IPS-20b (cell line): Measurements from ENCODE around the gene TOX4.

Experiments
- H3K27ac ChIP-seq: one replicate; pipeline ENCODE4 v1.5.1; 2013; ENCODE audit warnings: low read length
- H3K27me3 ChIP-seq: 2 replicates; pipeline ENCODE4 v1.6.1; 2013; ENCODE audit warnings: mild to moderate bottlenecking, low read length, inconsistent platforms; ENCODE audit not compliant: insufficient read depth
- H3K36me3 ChIP-seq: 2 replicates; pipeline ENCODE4 v1.6.1; 2013; ENCODE audit warnings: low read depth, mild to moderate bottlenecking, inconsistent platforms, low read length, moderate library complexity; ENCODE audit not compliant: insufficient read depth
- H3K4me1 ChIP-seq: 2 replicates; pipeline ENCODE4 v1.6.1; 2013; ENCODE audit warnings: mild to moderate bottlenecking, control low read depth, inconsistent platforms, low read length, moderate library complexity; ENCODE audit not compliant: insufficient read depth
- H3K4me3 ChIP-seq: 2 replicates; pipeline ENCODE4 v1.5.1; 2013; ENCODE audit warnings: mild to moderate bottlenecking, low read length, inconsistent platforms
- H3K9ac ChIP-seq: 2 replicates; pipeline ENCODE4 v1.6.1; 2013; ENCODE audit warnings: low read depth, mild to moderate bottlenecking, inconsistent platforms, low read length, moderate library complexity
- H3K9me3 ChIP-seq: 2 replicates; pipeline ENCODE4 v1.6.1; 2013; ENCODE audit warnings: mild to moderate bottlenecking, low read depth, low read length, inconsistent platforms; ENCODE audit not compliant: insufficient read depth

Gene TOX4

GRCh38 chr14:21525571-21525961 is 48.6 kb downstream of the TOX4 start:
- Histone ChIP-seq H3K36me3 (peaks cover 70% of the 10 kb centered on the region), H3K27ac (peak overlapping the region; percentile 95)

GRCh38 chr14:21525962-21526671 is 49.1 kb downstream of the TOX4 start, which contains the start of gene SALL2:
TSS of gene SALL2 (minus strand) at chr14:21526346. CDS start at chr14:21526127, 219 bp downstream.
- Histone ChIP-seq H3K9me3 (no peaks in the 10 kb centered on the region), H3K4me3 (peak within 1 kb of the TSS; percentile 86), H3K4me1 (peaks cover 52% of the 10 kb centered on the region), H3K9ac (peak within 1 kb of the TSS; percentile 89), H3K27me3 (no peaks in the 10 kb centered on the region), H3K27ac (peak within 1 kb of the TSS; percentile 96), H3K36me3 (peaks cover 70% of the 10 kb centered on the region)

More at GRCh38 chr14:21525571-21525961, 48.6 kb downstream of the TOX4 start:
- Histone ChIP-seq H3K9me3 (no peaks in the 10 kb centered on the region), H3K27me3 (no peaks in the 10 kb centered on the region), H3K9ac (peak overlapping the region; percentile 89; the same call in 1 of the 2 replicates), H3K4me3 (peak overlapping the region; percentile 86), H3K4me1 (peaks cover 46% of the 10 kb centered on the region)

GRCh38 chr14:21526672-21527317 is 49.8 kb downstream of the TOX4 start:
- Histone ChIP-seq H3K27me3 (no peaks in the 10 kb centered on the region), H3K4me1 (peaks cover 52% of the 10 kb centered on the region), H3K9ac (peak overlapping the region; percentile 88), H3K27ac (peak overlapping the region; percentile 96), H3K36me3 (peaks cover 65% of the 10 kb centered on the region), H3K4me3 (peak overlapping the region; percentile 86), H3K9me3 (no peaks in the 10 kb centered on the region)

- peaks cover 52% of the 10 kb centered on the region for H3K4me1 ChIP-seq
- no peaks in the 10 kb centered on the region for H3K9me3 ChIP-seq
- no peaks in the 10 kb centered on the region for H3K27me3 ChIP-seq
- peaks cover 64% of the 10 kb centered on the region for H3K36me3 ChIP-seq
- peak overlapping the region; percentile 86 for H3K4me3 ChIP-seq
- H3K9ac ChIP-seq, result peak overlapping the region; percentile 88; the same call in 1 of the 2 replicates
- peak overlapping the region; percentile 96 for H3K27ac ChIP-seq
Observed at GRCh38 chr14:21527318-21527679, 50.3 kb downstream of the TOX4 start.

DNA sequence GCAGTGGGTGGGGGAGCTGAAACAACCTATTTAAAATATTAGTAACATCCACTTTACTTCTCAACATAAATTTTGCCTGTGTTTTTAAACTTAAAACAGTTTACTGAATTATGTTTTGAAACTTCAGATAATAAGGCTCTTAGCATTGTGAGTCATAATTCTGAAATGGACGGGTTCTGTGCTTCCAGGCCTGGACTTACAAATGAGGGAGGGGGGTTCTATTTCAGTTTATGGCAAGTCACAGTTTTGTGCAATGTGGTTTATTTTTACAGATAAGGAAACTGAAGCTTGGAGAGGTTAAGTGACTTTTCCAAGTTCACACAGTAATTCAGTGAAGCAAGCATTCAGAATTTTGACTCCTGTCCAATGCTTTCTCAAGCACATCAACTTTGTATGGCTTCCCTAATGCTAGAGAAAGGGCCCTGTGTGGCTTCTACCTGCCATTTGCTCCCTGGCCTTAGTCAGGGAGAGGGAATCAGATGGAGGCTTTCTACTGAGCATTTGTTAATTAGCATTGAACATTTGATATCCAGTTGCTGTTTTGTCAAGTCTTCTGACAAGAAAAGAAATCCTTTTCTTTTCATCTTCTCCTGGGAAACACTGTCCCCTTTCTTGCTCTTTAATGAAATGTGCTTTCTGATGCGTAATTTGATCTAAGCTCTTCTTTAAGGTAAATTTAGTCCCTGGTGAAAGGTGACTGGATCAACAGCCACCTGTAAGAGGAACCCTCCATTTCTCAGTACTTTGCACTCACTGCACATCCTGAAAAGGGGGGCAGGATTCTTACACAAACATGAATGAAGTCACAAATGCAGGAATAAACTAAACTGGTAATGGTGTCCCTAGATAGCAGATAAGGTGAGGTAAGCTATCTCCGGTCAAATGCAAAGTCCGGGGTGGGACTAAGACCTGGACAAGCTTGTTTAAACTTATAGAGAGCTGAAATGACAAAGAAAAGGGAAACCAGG is 51.7 kb downstream of the TOX4 start:
- peaks cover 60% of the 10 kb centered on the region for H3K4me1 ChIP-seq
- peak overlapping the region; percentile 40; the same call in 1 of the 2 replicates for H3K4me3 ChIP-seq
- peak overlapping the region; percentile 88; the same call in 1 of the 2 replicates for H3K9ac ChIP-seq
- H3K36me3 ChIP-seq, result peaks cover 51% of the 10 kb centered on the region
- no peaks in the 10 kb centered on the region for H3K9me3 ChIP-seq
- no peaks in the 10 kb centered on the region for H3K27me3 ChIP-seq
- peak overlapping the region; percentile 43 for H3K27ac ChIP-seq

GRCh38 chr14:21529515-21529914 is 52.5 kb downstream of the TOX4 start:
- H3K4me1 ChIP-seq, result peaks cover 58% of the 10 kb centered on the region
- H3K36me3 ChIP-seq, result peaks cover 42% of the 10 kb centered on the region
- H3K27ac ChIP-seq, result peak overlapping the region; percentile 43
- H3K27me3 ChIP-seq, result no peaks in the 10 kb centered on the region
- no peak overlapping the region for H3K4me3 ChIP-seq
- no peaks in the 10 kb centered on the region for H3K9me3 ChIP-seq
- H3K9ac ChIP-seq, result peak overlapping the region; percentile 88; the same call in 1 of the 2 replicates

DNA sequence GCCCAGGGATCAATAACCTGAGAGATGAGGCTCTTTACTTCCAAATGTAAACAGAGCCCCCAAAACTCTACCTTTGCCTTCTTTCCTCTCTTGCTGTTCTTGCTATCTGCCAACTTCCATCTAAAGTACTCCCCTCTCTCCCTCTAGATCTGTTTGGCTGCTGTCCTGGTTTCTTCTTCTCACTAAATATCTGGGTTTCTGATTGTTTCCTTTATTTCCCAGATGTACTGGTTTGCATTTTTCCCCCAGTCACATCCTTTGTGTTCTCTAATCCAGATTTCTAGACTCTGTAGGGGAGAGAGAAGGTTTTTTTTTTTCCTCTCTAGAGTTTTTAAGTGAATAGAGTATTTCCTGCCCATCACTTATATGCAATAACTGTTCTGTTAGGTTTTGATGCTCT is 56.3 kb downstream of the TOX4 start:
- Histone ChIP-seq H3K36me3 (peaks cover 29% of the 10 kb centered on the region; the same call in 1 of the 2 replicates), H3K27ac (peak overlapping the region; percentile 81), H3K9me3 (no peaks in the 10 kb centered on the region), H3K4me1 (peaks cover 41% of the 10 kb centered on the region), H3K4me3 (peak overlapping the region; percentile 24; the same call in 1 of the 2 replicates), H3K27me3 (no peaks in the 10 kb centered on the region), H3K9ac (peak overlapping the region; percentile 96; the same call in 1 of the 2 replicates)

DNA sequence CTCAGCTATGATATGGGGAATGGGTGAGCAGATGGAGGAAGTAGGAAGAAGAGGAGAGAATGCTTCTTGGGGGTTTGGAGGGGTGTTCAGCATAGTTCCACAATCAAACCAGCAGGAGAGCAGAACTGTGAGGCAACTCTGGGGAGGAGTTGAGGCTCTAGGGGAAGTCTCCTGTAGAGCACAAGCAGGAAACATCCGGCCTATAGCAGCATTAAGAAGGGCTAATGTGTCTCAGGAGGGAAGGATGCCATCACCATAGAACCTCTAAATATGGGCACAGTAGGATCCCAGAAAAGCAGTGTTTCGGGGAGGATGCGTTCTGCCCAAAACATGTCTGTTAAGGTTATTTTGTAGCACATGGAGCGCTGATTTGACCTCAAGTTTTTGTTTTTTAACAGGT is 57.6 kb downstream of the TOX4 start:
- H3K9me3 ChIP-seq, result no peaks in the 10 kb centered on the region
- peaks cover 41% of the 10 kb centered on the region for H3K4me1 ChIP-seq
- H3K36me3 ChIP-seq, result peaks cover 16% of the 10 kb centered on the region; the same call in 1 of the 2 replicates
- H3K27me3 ChIP-seq, result no peaks in the 10 kb centered on the region
- H3K4me3 ChIP-seq, result peak overlapping the region; percentile 94
- H3K9ac ChIP-seq, result peak overlapping the region; percentile 96; the same call in 1 of the 2 replicates
- H3K27ac ChIP-seq, result peak overlapping the region; percentile 68

DNA sequence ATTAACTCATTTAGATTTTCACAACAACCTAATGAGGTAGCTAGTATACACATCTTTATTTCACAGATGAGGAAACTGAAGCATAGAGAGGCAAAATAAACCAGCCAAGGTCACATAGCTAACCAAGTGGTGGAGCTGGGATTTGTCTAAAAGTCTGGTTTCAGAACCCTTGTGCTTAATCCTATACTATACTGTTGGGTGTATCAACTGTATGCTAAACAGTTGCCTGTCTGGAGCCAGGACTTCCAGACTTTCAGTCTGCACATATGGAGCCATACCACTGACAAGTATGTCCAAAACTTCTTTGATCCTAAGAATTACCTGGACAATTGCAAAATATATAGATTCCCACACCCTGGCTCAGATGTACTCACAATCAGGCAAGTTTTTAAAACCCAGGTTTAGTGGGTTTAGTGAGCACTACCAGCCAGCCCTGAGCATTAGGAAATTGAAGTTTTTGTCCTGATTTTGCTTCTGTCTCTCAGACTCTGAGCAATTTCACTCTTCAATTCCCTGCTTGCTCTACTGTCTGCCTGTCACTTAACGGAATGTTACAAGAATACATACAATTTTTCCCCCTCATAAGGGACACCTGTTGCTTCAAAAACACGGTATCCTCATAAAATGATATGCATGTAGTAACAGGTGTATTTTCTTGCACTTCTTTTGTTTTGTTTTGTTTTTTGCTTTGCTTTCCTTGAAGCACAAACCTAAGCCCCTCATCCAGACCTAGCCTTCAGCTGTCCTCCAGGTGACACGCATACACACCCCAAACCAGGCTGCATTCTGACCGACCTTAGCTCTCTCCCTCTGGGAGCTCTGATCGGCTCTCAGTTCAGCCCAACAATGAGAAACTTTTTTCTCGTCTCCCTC is 58.8 kb downstream of the TOX4 start:
- peak overlapping the region; percentile 96 for H3K27ac ChIP-seq
- H3K9ac ChIP-seq, result peak overlapping the region; percentile 96
- H3K4me3 ChIP-seq, result peak overlapping the region; percentile 94
- peaks cover 9% of the 10 kb centered on the region; the same call in 1 of the 2 replicates for H3K36me3 ChIP-seq
- H3K9me3 ChIP-seq, result no peaks in the 10 kb centered on the region
- H3K27me3 ChIP-seq, result no peaks in the 10 kb centered on the region
- peaks cover 37% of the 10 kb centered on the region for H3K4me1 ChIP-seq

DNA sequence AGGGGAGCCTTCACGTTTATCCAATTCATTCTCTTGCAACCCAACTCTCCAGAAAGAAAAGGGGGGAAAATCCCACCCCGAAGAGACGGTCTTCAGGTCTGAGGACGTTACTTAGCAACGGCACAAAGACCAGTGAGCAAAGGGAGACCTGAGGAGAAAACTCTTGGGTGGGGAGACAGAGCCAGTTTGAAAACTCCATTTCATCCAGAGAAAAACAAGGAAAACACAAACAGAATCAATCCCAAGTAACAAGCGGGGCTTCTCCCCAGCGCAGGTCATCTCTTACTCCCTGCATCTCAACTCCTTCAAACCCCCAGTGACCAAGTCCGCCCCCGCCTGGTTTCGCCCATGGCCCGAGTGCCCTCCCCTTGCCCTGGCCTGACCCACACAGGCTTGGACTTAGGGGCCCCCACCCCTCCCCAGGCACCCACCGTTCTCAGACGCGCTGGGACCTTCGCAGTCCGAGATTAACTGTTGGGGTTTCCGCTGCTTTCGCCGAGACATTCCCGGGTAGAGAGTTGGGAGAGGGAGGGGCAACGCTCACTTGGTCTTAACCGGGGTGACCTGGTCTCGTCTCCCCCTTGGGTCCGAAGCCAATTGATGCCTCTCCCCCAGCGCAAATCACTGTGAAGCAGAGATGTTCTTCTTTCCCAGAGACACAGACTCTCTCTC is 59.6 kb downstream of the TOX4 start:
- H3K27me3 ChIP-seq, result no peaks in the 10 kb centered on the region
- peaks cover 5% of the 10 kb centered on the region; the same call in 1 of the 2 replicates for H3K36me3 ChIP-seq
- peak overlapping the region; percentile 96 for H3K9ac ChIP-seq
- peaks cover 34% of the 10 kb centered on the region for H3K4me1 ChIP-seq
- H3K4me3 ChIP-seq, result peak overlapping the region; percentile 94
- H3K27ac ChIP-seq, result peak overlapping the region; percentile 96
- no peaks in the 10 kb centered on the region for H3K9me3 ChIP-seq
